ENCODE data around the gene SPOCK2. TPM values are rescaled to one million over a fixed set of nuclear protein-coding genes. Genes with fewer than 3 reads are reported as not detected.

SPOCK2 gene
- polyA plus RNA-seq, 1 experiment, result 0.04 TPM

- no peaks in the 10 kb centered on the region for H3K36me3 ChIP-seq (ENCODE audit: control insufficient read depth, insufficient read depth, low read length)
- H3K4me3 ChIP-seq (ENCODE audit: low read depth, low read length), result no peak overlapping the region
- TF ChIP-seq, protein P1, sequence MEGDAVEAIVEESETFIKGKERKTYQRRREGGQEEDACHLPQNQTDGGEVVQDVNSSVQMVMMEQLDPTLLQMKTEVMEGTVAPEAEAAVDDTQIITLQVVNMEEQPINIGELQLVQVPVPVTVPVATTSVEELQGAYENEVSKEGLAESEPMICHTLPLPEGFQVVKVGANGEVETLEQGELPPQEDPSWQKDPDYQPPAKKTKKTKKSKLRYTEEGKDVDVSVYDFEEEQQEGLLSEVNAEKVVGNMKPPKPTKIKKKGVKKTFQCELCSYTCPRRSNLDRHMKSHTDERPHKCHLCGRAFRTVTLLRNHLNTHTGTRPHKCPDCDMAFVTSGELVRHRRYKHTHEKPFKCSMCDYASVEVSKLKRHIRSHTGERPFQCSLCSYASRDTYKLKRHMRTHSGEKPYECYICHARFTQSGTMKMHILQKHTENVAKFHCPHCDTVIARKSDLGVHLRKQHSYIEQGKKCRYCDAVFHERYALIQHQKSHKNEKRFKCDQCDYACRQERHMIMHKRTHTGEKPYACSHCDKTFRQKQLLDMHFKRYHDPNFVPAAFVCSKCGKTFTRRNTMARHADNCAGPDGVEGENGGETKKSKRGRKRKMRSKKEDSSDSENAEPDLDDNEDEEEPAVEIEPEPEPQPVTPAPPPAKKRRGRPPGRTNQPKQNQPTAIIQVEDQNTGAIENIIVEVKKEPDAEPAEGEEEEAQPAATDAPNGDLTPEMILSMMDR (IDR thresholded peaks at IDR 0.05; ENCODE audit: insufficient read depth, low read depth, low read length), result no peak
- POLR2A ChIA-PET, result no interaction called here
- DNase-seq (ENCODE audit: low read depth), result no peak
- peaks cover 8% of the 10 kb centered on the region for H3K27me3 ChIP-seq (ENCODE audit: control insufficient read depth, insufficient read depth, low read length)
- CTCF ChIA-PET, result interaction anchor here (1.0 to 1.3 kb wide), 2 partner anchors 100 to 219 kb away, joined by 3 read pairs; no protein-coding TSS in a partner anchor
These were observed 32.2 kb downstream of the SPOCK2 start for GRCh38 chr10:72056113-72056512.

GRCh38 chr10:72053690-72054089, 34.7 kb downstream of the SPOCK2 start:
- POLR2A ChIA-PET, result no interaction called here
- H3K27me3 ChIP-seq (ENCODE audit: control insufficient read depth, insufficient read depth, low read length), result peaks cover 4% of the 10 kb centered on the region
- H3K36me3 ChIP-seq (ENCODE audit: control insufficient read depth, insufficient read depth, low read length), result no peaks in the 10 kb centered on the region
- H3K4me3 ChIP-seq (ENCODE audit: low read depth, low read length), result no peak overlapping the region
- no peak for DNase-seq (ENCODE audit: low read depth)
- CTCF ChIA-PET, result interaction anchor here (1.3 to 10.6 kb wide), 3 partner anchors 9 to 157 kb away, joined by 3 to 237 read pairs (median 5); no protein-coding TSS in a partner anchor
- TF ChIP-seq, protein P1 (IDR thresholded peaks at IDR 0.05; ENCODE audit: insufficient read depth, low read depth, low read length), result no peak

DNA sequence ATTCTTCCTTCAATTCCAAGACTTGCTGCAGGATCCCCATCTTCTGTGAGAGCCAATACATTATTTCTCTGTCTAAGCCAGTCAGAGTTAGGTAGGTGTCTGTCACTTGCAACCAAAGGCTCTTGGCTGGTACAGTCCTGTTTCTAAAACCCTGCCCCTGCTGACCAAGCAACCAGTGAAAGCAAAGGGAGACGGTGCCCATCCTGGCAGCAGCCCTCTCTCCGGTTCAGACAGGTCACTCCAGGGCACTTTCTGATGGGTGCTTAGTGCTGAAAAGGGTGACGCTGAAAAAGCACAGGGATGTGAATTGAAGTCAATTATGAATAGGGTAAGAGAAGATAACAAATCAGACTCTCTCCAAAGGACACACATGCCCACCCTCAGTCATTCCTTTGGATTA, 37.5 kb downstream of the SPOCK2 start:
- no peak for DNase-seq (ENCODE audit: low read depth)
- Histone ChIP-seq H3K4me3 (ENCODE audit: low read depth, low read length) (no peak overlapping the region), H3K36me3 (ENCODE audit: control insufficient read depth, insufficient read depth, low read length) (no peaks in the 10 kb centered on the region), H3K27me3 (ENCODE audit: control insufficient read depth, insufficient read depth, low read length) (peaks cover 4% of the 10 kb centered on the region)
- ChIA-PET CTCF (interaction anchor here (1.0 to 10.6 kb wide), 4 partner anchors 80 to 173 kb away, joined by 3 to 237 read pairs (median 34); partner anchors contain the start of gene CHST3), POLR2A (no interaction called here)
- TF ChIP-seq, protein P1 (IDR thresholded peaks at IDR 0.05; ENCODE audit: insufficient read depth, low read depth, low read length), result no peak

GRCh38 chr10:72049969-72050781, 38.2 kb downstream of the SPOCK2 start:
- CTCF ChIA-PET, result interaction anchor here (0.6 to 10.6 kb wide), 12 partner anchors 8 to 294 kb away, joined by 3 to 237 read pairs (median 10); partner anchors contain the start of gene CHST3
- H3K4me3 ChIP-seq (ENCODE audit: low read depth, low read length), result no peak overlapping the region
- DNase-seq (ENCODE audit: low read depth), result no peak
- TF ChIP-seq, protein P1 (IDR thresholded peaks at IDR 0.05; ENCODE audit: insufficient read depth, low read depth, low read length), result no peak
- POLR2A ChIA-PET, result no interaction called here
- H3K36me3 ChIP-seq (ENCODE audit: control insufficient read depth, insufficient read depth, low read length), result no peaks in the 10 kb centered on the region
- H3K27me3 ChIP-seq (ENCODE audit: control insufficient read depth, insufficient read depth, low read length), result peaks cover 4% of the 10 kb centered on the region

- Histone ChIP-seq H3K36me3 (ENCODE audit: control insufficient read depth, insufficient read depth, low read length) (no peaks in the 10 kb centered on the region), H3K4me3 (ENCODE audit: low read depth, low read length) (no peak overlapping the region), H3K27me3 (ENCODE audit: control insufficient read depth, insufficient read depth, low read length) (peaks cover 3% of the 10 kb centered on the region; the same call in 1 of the 2 replicates)
- ChIA-PET CTCF (interaction anchor here (0.6 to 10.6 kb wide), 28 partner anchors 8 to 295 kb away, joined by 3 to 237 read pairs (median 7); partner anchors contain the start of genes CHST3, DDIT4 and PSAP), POLR2A (no interaction called here)
- DNase-seq (ENCODE audit: low read depth), result no peak
- TF ChIP-seq, protein P1 (IDR thresholded peaks at IDR 0.05; ENCODE audit: insufficient read depth, low read depth, low read length), result no peak
These were observed 38.9 kb downstream of the SPOCK2 start for GRCh38 chr10:72049472-72049871.
